Type B pancreatic cell (in vitro differentiated cells): ENCODE results near the gene MAD1L1. TPM values are rescaled to one million over a fixed set of nuclear protein-coding genes. Genes with fewer than 3 reads are reported as not detected.

Experiments
- DNase-seq: peaks from one replicate; pipeline ENCODE4 v3.0.0; 2021; ENCODE audit warnings: mixed read lengths; ENCODE audit not compliant: unreplicated experiment; ENCODE audit errors: extremely low spot score
- H3K27ac Mint-ChIP-seq: 2 replicates; pipeline ENCODE4 v1.8.0; 2021; ENCODE audit warnings: mild to moderate bottlenecking, mixed read lengths
- H3K27me3 Mint-ChIP-seq: 2 replicates; pipeline ENCODE4 v1.8.0; 2021; ENCODE audit warnings: mixed read lengths
- H3K36me3 Mint-ChIP-seq: 2 replicates; pipeline ENCODE4 v1.8.0; 2021; ENCODE audit warnings: mixed read lengths
- H3K4me1 Mint-ChIP-seq: one replicate; pipeline ENCODE4 v1.8.0; 2021; ENCODE audit warnings: mixed read lengths; ENCODE audit not compliant: unreplicated experiment
- H3K4me3 Mint-ChIP-seq: 2 replicates; pipeline ENCODE4 v1.8.0; 2021; ENCODE audit warnings: mild to moderate bottlenecking, mixed read lengths
- H3K9me3 Mint-ChIP-seq: 2 replicates; pipeline ENCODE4 v1.8.0; 2021; ENCODE audit warnings: mixed read lengths
- total RNA-seq: library from RNA; stranded (reverse); gene quantifications from 2 replicates; pipeline ENCODE4 v1.2.1, GENCODE V29; 2021; ENCODE audit warnings: low replicate concordance
- TF ChIP-seq, protein P1 (sequence below): fragments of 200-600 bp; sonication (generic); conservative IDR thresholded peaks from 2 replicates; pipeline ENCODE4 v1.5.0; 2021; ENCODE audit warnings: antibody characterized with exemption, mild to moderate bottlenecking

Gene MAD1L1
- total RNA-seq, 1 donor from 2014 or later, result 40.7 TPM

DNA sequence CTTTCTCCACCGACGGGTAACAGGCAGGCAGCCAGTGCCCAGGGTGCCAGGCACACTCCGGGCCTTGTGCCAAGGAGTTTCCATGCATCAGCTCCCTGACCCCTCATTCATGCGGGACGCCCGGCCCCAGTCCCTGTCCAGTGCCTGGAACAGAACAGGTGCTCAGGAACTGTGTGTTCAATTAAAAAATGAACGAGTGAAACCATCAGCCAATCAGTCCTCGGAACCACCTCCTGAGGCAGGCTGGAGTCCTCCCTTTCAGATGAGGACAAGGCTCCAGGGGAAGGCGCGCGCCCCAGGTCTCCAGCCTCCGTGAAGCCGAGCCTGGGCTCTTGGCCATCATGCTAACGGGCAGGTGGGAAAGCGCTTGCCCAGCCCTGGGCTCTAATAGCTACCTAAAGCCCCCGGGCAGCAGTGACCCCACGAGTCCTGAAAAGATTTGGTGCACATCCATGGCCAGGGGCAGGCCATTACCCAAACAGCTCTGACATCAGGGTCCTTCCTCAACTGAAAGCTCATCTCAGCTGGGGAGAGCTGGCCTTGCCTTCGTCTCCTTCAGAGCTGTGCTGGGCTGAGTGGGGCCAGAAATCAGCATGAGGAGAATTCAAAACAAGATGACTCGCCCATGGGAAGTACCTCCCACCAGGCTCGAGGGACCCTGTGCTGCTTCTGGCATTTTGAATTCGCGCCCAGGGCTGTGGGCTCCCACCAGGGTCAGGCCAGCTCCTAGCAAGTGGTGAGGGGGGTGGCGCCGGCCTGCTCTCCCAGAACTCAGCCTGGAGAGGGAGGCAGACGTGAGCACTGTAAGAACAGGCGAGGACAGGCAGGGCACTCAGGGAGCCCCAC is 200.5 kb downstream of the MAD1L1 start:
- no peak overlapping the region for H3K27ac Mint-ChIP-seq
- peaks cover 23% of the 10 kb centered on the region for H3K4me1 Mint-ChIP-seq
- no peak for DNase-seq
- peaks cover 14% of the 10 kb centered on the region for H3K9me3 Mint-ChIP-seq
- TF ChIP-seq, protein P1, sequence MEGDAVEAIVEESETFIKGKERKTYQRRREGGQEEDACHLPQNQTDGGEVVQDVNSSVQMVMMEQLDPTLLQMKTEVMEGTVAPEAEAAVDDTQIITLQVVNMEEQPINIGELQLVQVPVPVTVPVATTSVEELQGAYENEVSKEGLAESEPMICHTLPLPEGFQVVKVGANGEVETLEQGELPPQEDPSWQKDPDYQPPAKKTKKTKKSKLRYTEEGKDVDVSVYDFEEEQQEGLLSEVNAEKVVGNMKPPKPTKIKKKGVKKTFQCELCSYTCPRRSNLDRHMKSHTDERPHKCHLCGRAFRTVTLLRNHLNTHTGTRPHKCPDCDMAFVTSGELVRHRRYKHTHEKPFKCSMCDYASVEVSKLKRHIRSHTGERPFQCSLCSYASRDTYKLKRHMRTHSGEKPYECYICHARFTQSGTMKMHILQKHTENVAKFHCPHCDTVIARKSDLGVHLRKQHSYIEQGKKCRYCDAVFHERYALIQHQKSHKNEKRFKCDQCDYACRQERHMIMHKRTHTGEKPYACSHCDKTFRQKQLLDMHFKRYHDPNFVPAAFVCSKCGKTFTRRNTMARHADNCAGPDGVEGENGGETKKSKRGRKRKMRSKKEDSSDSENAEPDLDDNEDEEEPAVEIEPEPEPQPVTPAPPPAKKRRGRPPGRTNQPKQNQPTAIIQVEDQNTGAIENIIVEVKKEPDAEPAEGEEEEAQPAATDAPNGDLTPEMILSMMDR, result no peak
- H3K4me3 Mint-ChIP-seq, result no peak overlapping the region
- peaks cover 8% of the 10 kb centered on the region for H3K36me3 Mint-ChIP-seq
- H3K27me3 Mint-ChIP-seq, result no peaks in the 10 kb centered on the region

DNA sequence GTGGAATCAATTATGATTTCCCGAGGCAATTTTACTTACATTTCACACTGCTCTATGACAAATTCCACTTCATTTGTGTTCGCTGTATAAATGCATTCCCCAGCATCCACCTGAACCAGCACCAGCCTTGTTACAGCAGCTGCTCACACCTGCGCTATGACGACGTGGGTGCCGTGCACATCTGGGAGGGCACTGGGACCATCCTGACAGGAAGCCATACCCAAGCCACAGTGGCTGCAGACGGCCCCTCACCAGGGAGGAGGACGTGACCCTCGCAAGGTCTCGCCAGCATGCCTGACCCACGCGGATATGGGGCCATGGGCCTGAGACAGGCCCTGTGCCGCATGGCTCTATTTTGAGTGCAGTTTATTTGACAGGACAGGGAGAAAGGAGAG is 201.3 kb downstream of the MAD1L1 start:
- Mint-ChIP-seq H3K27me3 (no peaks in the 10 kb centered on the region), H3K27ac (no peak overlapping the region), H3K4me3 (no peak overlapping the region), H3K4me1 (peaks cover 23% of the 10 kb centered on the region), H3K36me3 (peaks cover 8% of the 10 kb centered on the region), H3K9me3 (peaks cover 16% of the 10 kb centered on the region)
- TF ChIP-seq, protein P1, result no peak
- DNase-seq, result no peak

DNA sequence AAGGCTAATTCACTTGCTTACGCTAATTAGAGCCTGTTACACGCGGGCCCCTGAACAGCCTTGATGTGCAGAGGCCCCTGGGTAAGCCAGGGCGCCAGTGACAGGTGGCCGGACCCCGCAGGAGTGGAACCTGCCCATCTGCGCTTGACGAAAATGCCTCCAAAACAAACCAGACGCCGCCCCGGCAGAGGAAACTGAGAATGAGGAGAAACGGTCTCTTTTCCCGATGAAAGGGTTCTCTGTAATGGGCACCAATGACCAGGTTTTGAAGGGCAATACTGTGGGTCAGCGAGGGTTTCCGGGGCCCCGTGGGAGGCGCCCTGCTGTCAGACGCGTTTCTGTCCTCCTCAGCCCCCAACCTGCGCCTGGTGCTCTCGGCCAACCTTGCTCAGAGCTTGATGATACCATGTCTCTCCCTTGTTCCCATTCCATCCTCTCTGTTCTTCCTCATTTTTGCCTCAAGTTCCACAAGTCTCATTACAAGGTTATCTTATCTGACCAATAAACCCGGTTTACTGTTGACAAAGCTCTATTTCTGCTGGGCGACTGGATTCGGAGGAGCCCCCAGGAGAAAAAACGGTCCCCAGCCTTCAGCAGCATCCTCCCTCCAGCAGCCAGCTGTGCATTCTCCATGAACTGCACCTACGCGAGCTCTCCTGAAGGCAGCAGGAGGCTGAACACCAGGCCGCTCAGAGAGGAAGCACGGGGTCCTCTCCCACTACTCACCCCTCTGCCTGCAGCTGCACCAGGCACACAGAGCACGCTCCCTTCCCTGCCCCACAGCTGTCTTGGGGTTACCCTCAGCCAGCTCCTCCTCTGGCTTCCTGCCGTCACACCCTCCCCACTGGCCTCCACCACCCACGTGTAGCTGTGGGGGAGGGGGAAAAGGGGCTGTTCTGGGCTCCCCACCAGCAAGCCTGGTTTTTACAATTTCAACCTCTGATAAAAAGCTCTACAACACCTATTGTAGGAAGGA is 202.0 kb downstream of the MAD1L1 start:
- DNase-seq, result no peak
- TF ChIP-seq, protein P1, result no peak
- Mint-ChIP-seq H3K4me1 (peaks cover 23% of the 10 kb centered on the region), H3K27ac (no peak overlapping the region), H3K27me3 (no peaks in the 10 kb centered on the region), H3K9me3 (peaks cover 21% of the 10 kb centered on the region), H3K36me3 (peaks cover 8% of the 10 kb centered on the region), H3K4me3 (no peak overlapping the region)

DNA sequence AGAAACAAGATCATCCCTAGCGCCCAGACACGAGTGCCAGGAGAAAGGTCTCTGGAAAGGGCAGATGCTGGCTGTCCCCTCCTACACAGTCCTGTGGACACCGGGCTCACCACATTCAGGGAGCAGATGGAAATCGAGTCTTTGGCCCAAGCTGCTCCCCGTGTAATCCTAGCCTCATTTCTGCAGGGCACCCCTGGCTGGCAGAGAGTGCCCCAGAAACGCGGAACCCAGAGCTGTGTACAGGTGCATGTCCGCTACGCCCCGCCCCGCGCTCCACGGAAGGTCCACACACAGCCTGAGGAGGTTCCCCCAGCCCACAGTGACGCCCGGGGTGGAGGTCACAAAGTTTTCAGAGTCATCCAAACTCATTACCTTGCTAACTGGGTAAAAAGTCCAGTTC is 202.8 kb downstream of the MAD1L1 start:
- TF ChIP-seq, protein P1, result no peak
- H3K4me3 Mint-ChIP-seq, result no peak overlapping the region
- peaks cover 8% of the 10 kb centered on the region for H3K36me3 Mint-ChIP-seq
- peaks cover 26% of the 10 kb centered on the region for H3K9me3 Mint-ChIP-seq
- H3K4me1 Mint-ChIP-seq, result peaks cover 23% of the 10 kb centered on the region
- DNase-seq, result no peak
- no peak overlapping the region for H3K27ac Mint-ChIP-seq
- no peaks in the 10 kb centered on the region for H3K27me3 Mint-ChIP-seq

DNA sequence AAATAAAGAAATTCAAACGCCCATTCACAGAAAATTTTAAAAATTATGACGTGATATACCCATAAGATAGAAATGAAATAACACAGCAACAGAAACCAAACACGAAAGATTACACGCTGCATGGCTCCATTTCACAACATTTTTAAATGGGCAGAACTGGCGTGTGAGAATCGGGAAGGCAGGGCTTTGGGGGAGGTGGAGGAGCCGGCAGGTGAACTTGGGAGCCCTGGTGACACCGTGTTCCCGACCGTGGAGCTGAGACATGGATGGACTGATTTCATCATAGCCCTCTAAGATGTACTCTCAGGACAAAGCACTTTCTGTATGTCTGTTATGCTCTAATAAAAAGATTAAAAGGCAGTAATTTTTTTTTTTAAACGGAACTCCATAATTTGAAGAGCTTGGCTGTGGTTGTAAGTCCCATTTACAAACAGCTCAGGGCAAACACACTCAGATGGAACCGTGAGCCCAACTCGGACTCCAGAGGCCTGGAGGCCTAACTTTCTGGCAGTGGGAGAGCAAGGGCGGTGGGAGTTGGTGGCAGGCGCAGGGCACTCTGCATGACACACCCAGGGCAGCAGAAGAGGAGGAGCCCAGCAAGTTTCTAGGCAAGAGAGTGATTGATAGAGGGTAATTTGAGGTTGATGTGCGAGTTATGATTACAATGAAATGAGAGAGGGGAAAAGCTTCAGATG is 203.4 kb downstream of the MAD1L1 start:
- Mint-ChIP-seq H3K36me3 (peaks cover 12% of the 10 kb centered on the region), H3K4me1 (peaks cover 24% of the 10 kb centered on the region), H3K27me3 (no peaks in the 10 kb centered on the region), H3K27ac (no peak overlapping the region), H3K4me3 (no peak overlapping the region), H3K9me3 (peaks cover 31% of the 10 kb centered on the region)
- TF ChIP-seq, protein P1, result no peak
- DNase-seq, result no peak
